ENCODE data around the gene MRPS35.
A peak's percentile ranks its signal among the peaks of the same experiment; 100 is the strongest.
"Not testable (repeated sequence)": the region's sequence is repeated elsewhere in the genome, so short reads cannot be mapped to it uniquely, and the experiment has no call there.

MRPS35 gene

DNA sequence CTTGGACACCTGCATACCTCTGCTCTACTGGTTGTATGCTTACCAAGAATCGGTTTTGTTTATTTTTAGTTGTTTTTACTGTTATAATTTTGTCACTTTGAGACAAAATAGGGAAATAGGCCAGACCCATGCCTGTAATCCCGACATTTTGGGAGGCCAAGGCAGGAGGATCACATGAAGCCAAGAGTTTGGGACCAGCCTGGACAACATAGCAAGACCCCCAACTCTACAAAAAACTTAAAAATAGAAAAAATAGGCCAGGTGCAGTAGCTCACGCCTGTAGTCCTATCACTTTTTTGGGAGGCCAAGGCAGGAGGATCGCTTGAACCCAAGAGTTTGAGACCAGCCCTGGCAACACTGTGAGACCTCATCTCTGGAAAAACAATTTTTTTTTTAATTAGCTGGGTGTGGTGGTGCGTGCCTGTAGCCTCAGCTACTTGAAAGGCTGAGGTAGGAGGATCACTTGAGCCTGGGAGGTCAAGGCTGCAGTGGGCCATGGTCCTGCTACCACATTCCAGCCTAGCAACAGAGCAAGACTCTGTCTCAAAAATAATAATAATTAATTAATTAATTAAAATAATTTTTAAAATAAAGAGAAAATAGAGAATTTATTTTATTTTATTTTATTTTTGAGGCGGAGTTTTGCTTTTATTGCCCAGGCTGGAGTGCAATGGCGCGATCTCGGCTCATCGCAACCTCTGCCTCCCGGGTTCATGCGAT, 1.3 kb upstream of the MRPS35 start:
- ATAC-seq = no peak
- no peak for DNase-seq

DNA sequence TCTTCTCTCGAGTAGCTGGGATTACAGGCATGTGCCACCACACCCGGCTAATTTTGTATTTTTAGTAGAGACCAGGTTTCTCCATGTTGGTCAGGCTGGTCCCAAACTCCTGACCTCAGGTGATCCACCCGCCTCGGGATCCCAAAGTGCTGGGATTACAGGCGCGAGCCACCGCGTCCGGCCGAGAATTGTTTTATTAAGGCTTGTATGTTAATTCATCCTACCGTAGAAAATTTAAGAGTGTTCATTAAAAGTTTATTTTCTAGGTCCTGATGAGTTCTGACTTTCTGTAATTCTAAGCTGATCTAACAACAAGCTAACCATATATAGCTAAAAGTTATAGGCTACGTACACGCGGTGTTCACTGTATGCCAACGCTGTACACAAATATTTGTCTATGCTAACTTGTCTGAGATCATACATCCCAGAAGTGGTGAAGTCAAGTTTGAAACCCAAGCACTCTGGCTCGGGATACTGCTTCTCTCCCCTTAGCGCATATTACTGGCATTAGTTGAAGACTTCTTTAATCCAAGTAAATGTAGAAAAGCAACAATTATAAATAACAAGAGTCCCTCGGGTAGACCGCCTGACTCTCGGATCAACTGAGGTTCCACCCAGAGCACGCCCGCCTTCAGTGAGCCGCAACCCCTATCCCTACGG, 570 bp upstream of the MRPS35 start:
- DNase-seq (peak; percentile 25), ATAC-seq (peak; percentile 45)

DNA sequence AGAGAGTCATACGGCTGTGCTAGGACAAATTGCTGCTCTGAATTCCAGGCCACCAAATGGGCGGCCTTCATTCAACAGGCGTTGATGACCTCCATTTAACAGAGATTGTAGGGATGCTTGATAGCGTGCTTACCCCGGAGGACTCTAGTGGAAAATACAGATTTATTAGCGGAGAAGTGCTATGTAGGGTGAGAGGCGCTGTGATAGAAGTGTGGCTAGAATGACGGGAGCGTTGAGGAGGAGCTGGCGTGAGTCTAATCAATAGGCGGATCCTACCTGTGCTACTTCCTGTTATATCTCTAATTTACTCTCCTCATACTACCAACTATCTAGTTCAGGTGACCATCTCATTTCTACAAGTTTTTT, 668 bp downstream of the MRPS35 start:
- DNase-seq (peak; percentile 16), ATAC-seq (peak; percentile 30)

DNA sequence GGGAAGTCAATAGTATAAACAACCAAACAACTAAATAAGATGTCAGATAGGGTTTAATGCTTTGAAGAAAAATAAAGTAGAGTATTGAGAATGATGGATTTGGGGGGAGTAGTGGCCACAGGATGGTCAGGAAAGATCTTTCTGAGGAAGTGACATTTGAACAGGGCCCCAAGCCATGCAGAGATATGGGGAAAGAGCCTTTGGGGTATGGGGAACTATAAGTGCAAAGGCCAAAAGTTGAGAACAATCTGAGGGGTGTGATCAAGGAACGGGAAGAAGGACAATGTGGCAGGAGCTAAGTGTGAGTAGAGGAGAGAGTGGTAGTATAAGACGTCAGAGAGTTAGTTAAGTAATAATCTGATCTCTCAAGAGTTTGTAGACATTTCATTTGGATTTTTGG, 1.3 kb downstream of the MRPS35 start:
- no peak for DNase-seq
- ATAC-seq = no peak

DNA sequence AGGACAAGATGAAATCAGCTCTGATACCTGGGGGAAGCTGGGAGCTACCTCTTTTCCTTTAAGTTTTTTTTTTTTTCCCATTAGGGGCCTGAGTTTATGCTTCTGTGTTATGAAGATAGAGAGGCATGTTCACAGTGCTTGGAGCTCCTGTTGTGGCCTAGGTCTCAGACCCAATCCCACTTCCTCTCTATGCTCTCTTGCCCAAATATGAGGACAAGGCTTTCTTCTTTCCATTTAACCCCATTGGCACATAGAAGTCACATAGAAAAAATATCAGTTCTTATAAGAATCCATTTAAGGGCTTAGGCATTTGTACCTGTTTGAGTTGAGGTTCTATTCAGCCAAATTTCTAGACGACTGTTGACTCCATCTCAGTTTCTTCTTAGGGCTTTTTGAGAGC, 12.6 kb downstream of the MRPS35 start:
- ATAC-seq (no peak), DNase-seq (no peak)

DNA sequence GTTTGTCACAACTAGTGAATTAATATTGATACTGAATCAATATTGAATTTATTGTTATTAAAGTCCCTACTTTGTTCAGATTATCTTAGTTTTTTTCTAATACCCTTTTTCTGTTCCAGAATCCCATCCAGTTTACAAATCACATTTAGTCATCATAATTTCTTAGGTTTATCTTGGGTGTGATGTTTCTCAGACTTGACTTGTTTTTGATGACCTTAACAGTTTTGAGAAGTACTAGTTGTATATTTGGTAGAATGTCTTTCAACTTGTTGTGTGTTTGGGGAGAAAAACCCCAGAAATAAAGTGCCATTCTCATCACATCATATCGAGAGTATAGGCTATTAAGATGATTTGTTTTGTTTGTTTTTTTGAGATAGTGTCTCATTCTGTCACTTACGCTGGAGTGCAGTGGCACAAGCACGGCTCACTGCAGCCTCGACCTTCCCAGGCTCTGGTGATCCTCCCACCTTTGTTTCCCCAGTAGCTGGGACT, 19.5 kb downstream of the MRPS35 start:
- no peak for ATAC-seq

DNA sequence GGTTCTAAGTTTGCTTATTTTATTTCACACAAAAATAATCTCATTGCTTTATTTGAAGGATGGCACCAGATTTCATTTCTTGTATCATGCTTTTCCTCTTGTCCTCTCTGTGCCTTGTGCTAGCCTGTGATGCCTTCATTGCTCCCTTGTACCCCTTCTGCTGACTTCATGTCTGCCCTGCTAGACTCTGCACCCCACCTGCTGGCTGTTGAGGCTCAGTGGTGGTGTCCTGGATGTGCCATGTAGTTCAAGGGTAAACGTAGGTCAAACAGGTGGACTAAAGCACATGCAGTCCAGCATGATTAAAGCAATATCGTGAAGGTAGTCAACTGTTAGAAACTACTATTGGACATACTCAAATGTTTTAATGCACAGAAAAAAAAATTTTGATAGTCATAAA, 21.6 kb downstream of the MRPS35 start:
- no peak for DNase-seq
- no peak for ATAC-seq

More for the DNA sequence above, 19.5 kb downstream of the MRPS35 start:
- DNase-seq = no peak

DNA sequence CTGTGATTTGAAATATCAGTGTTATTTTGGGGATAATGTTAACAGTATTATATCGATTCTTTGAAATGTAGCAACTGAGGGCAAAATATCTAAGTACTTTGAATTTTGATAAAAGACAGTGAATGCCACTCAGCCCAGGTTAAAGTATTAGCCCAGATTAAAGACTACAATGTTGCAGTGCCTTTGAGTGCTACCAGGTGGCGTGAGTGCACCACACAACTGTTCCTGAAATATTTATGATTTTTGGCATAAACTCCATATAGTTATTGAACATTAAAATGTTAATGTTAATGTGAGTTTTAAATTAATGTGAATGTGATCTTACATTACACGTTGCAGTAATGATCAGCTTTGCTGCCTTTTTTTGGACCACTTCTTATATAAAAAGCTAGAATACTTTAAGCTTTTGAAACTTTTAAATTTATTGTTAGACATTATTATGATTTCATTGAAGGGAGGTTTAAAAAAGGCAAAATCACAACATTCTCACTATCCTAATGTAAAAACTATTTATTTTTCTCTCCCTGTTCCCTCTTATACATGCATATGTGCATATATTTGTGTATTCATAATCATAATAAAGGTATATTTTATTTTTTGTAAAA, 22.5 kb downstream of the MRPS35 start:
- DNase-seq = peak; percentile 15
- no peak for ATAC-seq

DNA sequence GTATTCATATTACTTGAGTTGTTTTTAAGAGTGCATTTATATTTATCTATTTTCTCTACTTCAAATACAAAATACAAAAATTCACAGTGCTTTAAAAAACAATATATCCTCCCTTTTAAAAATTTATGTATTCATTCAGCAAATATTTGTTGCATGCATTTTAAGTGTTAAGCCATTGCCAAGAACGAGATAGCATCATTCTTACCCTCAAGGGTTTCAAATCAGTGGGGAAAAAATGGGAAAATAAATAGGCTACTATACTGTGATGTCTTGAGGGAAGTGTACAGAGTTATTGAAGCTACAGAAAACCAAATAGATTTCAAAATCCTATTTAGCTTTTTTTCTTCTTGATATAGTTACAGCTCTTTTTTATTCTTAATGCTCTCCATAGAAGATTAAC, 23.2 kb downstream of the MRPS35 start:
- no peak for ATAC-seq
- no peak for DNase-seq

DNA sequence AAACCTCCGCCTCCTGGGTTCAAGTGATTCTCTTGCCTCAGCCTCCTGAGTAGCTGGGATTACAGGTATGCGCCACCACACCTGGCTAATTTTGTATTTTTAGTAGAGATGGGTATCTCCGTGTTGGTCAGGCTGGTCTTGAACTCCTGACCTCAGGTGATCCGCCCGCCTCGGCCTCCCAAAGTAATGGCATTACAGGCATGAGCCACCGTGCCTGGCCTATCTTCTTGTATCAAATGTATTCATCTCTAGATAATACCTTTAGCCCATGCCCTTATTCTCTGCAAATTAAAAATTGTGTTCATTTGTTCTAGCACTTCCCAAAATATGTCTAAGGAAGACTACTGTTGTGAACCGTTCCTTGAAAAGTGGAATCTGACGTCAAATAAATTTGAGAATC, 23.7 kb downstream of the MRPS35 start:
- ATAC-seq, DNase-seq: not testable (repeated sequence)

DNA sequence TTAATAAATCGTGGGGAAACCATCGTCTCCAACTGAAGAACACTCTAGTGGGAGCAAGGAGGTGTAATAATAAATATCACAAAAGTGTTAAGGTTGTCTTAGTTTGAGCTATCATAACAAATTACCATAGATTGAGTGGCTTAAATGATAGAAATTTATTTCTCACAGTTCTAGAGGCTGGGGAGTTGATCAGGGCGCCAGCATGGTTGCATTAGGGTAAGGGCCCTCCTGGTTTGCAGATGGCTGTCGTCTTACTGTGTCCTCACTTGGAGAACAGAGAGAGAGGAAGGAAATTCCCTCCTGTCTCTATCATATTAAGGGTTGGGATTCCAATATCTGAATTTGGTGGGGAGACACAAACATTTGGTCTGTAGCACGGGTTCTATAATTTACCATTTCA, 33.0 kb downstream of the MRPS35 start:
- no peak for DNase-seq
- ATAC-seq = no peak

DNA sequence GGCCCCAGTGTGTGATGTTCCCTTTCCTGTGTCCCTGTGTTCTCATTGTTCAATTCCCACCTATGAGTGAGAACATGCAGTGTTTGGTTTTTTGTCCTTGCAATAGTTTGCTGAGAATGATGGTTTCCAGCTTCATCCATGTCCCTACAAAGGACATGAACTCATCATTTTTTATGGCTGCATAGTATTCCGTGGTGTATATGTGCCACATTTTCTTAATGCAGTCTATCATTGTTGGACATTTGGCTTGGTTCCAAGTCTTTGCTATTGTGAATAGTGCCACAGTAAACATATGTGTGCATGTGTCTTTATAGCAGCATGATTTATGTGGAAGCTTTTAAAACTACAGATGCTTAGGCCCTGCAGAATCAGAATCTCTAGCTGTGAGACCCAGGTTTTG, 35.1 kb downstream of the MRPS35 start:
- not testable (repeated sequence) for ATAC-seq, DNase-seq

DNA sequence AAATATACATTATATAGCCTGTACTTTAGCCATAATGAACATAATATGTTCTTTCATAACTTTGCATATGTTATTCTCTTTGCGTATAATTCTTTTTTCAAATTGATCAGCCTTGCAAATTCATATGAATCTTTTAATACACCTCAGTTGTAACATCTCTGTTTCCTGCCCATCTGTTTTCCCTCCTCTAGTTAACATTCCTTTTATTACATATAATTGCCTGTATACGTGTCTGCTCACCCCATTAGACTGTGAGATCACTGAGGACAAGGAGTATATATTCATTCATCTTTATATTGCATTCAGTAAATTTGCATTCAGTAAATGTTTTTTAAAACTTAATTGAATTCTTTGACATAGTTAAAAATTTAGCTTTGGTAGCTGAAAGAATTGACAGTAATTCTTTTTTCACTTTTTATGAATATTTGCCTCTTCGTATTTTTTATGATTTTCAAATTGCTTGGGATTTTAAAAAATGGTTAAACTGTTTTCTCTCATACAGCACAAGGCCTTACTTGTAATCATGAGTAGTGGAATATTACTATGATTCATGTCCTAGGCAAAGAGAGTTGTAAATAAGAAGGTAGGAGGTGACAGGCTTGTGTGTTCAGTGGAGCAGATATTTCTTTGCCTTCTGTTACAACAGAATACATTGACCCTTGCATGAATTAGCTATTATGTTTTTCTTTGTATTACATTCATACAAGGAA, 36.6 kb downstream of the MRPS35 start:
- ATAC-seq (no peak), DNase-seq (no peak)

DNA sequence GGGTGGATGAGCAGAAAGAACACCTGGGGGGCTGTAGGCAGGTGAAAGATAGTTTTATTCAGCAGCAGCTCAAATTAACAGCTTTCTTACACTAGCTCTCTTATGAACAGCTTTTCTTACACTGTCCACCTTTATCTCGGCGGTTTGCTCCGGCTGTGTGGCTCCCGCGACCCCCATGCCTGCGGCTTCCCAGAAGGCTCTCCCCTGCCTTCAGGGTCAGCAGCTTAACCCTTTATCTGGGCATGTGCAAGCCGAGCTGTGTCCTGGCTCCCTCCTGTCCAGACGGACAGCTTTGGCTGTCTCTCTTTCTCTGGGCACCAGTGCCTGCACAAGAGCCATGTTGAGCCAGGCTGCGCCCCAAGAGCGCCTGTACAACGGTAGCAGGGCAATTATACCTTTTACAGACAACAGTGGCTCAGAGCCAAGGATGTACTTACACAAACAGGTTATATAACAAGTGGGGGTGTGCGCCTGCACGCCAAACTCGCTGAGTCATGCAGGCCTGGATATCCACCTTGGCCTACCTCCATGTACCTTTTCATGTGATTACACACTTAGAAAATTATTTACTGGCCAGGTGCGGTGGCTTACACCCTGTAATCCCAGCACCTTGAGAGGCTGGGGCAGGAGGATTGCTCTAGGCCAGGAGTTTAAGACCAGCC, 40.9 kb downstream of the MRPS35 start:
- DNase-seq = no peak
- ATAC-seq = no peak

DNA sequence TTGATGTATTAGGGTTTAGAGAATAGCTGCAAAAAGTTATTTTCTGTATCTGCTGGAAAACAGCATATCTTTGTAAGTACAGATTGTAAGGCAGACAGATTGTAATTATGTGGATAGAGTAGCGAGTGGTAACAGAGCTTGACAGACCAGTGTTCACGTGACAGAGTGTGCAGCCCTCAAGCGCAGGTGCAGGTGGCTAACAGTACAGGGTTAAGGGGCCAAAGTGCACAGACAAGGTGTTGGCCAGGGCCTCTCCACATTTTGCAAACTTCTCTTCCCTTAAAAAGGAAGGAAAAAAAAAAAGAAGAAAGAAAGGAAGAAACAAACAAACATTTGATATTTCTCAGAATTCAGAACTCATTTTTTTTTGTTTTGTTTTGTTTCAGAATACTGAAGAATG, 44.2 kb downstream of the MRPS35 start:
- DNase-seq (no peak), ATAC-seq (no peak)

DNA sequence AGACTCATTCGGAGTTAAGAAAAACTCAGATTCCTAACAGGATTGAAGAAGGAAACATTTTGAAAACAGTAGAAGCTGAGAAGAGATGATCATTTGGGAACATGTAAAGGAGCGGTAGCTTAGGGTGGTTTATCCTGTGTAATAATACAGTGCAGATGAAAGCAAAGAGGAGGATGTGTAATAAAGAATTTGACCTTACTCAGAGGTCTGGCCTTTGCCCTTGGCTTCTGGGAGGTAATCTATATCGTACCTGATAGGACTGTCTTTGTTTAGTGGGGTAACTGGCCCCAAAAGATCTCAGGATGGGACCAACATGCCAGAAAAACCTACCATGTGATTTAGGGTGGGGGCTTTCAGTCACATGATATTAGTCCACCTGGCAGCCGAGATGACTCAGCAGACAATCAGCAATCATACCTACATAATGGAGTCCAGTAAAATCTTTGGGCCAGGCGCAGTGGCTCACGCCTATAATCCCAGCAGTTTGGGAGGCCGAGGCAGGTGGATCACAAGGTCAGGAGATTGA, 46.1 kb downstream of the MRPS35 start:
- DNase-seq (no peak), ATAC-seq (no peak)

DNA sequence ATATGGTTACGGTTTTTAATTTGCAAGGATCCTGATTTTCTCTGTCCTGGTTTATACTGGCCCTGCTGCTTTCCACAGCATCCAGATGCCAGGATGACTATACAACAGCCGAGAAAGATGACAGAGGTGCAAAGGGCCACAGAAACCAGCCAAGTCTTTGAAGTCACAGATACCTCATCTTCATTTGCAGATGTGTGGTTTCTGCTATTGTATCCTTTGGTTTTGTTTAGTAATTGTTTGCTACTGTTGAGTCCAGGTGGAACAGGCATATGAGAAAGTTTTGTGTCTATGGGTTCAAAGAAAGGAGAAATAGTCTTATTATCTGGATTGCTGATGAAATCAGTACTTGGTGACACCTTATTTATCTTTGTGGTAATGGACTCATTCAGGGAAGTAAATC, 52.1 kb downstream of the MRPS35 start:
- ATAC-seq (peak; percentile 66), DNase-seq (no peak)

DNA sequence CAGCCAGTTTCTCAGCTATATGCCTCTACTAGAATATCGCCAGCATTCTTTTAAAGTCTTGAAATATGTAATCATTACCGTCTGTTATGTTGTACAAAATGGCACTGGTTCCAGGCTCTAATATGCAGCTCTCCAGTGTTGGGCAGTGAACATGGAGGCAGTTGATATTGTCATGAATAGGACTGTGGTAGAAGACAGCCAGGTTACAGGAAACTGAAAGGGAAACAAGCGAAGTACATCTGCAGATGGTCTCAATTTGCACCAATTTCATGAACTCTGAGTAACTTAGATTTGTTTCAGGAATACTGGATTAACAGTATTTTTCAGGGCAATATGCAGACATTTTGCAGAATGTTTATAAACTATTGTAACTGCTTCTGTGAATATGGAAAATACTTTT, 56.0 kb downstream of the MRPS35 start:
- ATAC-seq = no peak
- DNase-seq = no peak

DNA sequence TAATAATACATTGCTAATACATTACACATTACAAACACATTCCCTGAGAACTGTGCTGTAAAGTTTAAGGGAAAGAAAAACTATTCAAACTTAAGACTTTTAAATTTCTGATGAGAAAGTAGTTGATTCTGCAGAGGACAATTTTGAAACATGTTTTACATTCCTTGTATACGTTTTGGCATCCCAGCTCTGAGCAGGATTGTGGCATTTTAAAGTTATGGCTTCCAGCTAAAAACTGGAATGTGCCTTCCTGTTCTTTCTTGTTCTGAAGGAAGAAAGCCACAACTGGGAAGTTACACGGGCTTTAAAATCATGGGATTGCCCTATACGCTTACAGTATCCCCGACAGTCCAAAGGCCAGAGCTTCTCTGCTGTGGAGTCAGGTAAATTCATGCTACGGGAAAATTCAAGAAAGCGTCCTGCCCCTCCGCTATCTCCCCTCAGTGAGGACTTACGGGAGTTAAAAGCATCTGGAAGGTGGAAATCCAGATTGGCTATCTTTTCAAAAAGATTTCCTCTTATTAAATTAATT, 58.6 kb downstream of the MRPS35 start:
- DNase-seq (no peak), ATAC-seq (no peak)

DNA sequence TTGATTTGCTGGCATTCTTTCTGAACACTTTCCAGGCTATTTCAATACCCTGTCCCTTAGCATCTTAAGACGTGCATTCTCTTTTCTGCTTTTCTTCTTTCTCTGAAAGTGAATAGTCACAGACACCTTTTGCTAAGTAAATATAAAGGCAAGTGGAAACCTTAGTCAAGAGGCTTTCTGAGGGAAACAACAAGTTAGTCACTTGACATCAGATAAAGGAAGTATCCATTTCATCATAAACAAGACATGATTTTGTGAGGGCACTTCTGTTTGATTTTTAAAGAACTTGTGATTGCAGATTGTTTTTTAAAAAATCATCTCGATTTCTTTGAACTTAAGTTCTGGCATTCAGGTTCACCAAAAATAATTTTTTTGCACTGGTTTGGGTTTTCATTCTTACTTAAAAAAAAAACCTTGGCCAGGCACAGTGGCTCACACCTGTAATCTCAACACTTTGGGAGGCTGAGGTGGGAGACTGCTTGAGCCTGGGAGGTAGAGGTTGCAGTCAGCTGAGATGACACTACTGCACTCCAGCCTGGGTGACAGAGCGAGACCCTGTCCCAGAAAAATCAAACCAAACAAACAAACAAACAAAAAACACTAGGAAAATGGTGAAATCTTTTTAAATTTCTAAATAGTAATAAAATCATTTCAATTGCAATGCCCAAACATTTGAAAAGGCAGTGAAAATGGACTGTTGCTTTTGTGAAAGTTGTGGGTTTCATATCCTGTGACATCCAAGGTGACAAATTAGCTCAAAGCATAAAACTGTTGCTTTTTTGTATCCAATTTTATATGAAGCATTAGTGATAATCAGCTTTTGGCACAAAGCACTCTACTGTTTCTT, 61.1 kb downstream of the MRPS35 start:
- DNase-seq = no peak
- no peak for ATAC-seq

Measured in stimulated activated naive CD8-positive, alpha-beta T cell treated with anti-CD3 and anti-CD28 coated beads, Interleukin-15, Interleukin-2, amounts not matched to agents 100 U/mL and 50 U/mL, for 24 hours (primary cell).